Renal pelvis (tissue), 4 donors: Measurements from ENCODE around the gene KXD1. TPM values are rescaled to one million over a fixed set of nuclear protein-coding genes. Genes with fewer than 3 reads are reported as not detected.

Experiments used
- DNase-seq: peaks from one replicate; pipeline ENCODE4 v3.0.0-alpha.2; 2013
- polyA plus RNA-seq, 3 donors: library from polyadenylated mRNA; unstranded; fragments of 120-200 nt; gene quantifications; one replicate each; pipeline ENCODE4 v1.2.1, GENCODE V29; 2013; ENCODE audit not compliant: insufficient read length in 3 of 3

The KXD1 gene
- polyA plus RNA-seq, 3 donors: 60.8 to 70.3 (median 67.5) TPM

DNA sequence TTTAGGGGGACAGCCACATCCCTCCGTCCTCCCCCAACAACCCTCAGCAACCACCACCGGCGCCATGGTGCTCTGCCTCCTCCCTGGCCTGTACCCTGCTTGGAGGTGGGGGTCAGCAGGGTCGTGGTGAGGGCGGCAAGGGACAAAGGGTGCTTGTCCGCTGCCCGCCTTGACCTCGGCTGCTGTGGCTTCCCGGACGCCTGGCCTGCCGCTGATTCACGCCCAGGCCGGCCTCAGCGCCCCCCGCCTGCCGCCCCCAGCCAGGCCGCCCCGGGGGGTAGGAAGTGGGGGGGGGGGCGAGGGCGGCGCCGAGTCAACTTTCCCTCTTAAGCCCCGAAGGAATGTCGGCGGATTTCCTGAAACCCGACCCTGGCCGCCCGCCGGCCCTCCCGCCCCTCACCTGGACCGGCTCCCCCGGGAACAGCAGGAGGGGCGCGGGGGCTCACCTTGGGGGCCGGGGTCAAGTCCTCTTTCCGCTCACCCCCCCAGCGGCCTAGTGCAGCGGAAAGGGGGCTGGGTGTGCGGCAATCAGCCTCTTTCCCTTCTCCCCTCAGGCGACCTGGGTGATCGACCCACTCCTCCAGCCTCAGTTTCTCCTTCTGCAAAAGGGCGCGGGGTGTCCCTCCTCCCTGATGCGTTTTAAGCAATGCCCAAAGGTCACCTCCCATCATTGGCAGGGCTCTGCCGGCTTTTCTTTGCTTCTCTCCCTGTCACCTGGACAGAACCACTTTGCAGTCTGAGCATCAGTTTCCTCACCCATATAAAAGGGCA lies 53.1 kb downstream of the KXD1 start:
- no peak for DNase-seq

DNA sequence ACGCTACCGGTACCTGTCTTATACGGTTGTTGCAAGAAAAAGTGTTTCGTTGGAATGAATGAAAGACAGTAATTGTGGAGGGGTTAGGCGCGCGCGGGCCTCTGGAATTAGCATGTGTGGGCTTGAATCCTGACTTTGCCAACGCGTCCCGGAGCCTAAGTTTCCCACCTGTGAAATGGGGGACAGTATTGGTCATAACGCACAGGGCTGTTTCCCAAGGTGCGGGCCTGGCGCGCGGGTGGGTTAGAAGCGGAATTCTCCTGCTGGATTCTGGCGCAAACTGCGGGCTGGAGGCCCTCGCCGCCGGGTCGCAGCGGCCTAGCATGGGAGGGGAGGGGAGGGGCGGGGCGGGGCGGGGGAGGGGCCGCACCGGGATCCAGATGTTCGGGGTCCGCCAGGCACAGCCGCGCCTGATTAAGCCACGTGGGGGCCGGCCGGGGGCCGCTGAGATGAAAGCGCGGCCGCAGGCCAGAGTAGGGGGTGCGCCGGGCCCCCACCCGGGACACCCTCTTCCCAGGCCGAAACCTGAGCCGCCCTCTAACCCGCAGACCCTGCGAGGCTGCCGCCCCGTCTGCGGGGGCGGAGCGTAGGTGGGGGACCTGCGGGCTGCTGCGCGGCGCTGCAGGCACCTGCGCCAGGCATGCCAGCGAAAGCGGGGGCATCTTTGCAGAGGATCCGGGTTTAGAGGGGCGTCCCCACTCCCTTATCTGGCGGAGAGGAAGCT lies 53.8 kb downstream of the KXD1 start:
- DNase-seq: no peak

DNA sequence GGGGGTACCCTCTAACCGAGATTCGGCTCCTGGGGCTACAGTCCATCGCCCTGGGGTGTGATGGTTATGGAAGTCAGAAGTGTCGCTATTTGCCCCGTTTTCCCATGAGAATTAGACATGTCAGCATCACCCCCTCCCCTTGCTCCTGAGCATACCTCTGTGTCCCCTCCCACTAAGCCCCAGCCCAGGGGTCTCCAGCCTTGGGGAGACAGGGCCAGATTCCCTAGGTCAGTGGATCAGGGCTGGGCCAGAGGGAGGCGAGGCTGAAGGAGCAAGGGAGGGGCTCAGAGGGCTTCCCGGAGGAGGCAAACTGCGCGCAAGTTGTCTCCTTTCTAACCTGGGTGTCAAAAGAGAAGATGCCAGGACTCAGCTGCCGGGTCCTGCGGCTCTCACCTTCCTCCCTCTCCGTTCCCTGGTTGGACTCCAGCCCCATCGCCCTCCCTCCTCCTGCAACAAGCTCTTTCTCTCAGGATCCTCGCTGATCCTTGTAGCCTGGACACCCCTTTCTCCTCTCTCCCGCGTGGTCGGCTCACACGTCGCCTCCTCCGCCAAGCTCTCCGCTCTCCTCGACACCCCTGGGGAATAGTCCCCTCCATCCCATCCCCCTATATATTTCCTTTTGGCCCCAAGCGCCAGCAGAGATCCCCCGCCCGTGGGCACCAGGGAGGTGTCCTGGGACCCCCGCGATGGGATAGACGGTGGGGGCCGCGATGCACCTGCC lies 54.5 kb downstream of the KXD1 start:
- DNase-seq: no peak

DNA sequence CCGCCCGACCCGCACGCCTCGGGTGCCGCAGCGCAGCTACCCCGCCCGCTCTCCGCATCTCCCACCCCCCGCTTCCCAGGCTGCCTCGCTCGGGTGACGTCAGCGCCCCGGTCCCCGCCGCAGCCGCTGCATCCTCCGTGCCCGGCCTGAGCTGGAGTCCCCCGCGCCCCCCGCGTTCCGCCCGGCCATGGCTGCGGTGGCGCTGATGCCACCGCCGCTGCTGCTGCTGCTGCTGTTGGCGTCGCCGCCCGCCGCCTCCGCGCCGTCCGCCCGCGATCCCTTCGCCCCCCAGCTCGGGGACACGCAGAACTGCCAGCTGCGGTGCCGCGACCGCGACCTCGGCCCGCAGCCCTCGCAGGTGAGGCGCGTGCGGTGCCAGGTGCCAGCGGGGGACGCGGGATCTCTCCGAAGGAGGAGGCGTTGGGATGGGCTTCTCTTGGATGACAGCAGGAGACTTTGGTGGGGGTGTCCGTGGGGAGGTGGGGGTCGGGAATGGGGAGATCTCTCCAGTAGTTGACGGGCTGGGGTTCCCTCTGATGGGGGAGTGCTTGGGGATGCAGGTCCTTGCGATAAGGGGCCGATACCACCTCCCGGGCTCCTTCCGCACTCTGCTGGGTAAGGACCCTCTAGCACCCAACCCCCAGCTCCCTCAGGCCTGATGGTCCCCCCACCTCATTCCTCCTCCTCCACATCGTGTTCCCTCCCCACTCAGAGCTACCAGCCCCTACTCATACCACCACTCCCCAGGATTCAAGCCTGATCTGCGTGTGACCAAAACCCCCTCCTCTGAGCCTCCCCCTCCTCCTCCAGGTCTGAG lies 55.3 kb downstream of the KXD1 start, which contains the start of gene TMEM59L:
TMEM59L (plus strand) TSS at position 99 of the 817 bp plus-strand sequence; CDS start at position 188, 89 bp downstream.
- DNase-seq: no peak

DNA sequence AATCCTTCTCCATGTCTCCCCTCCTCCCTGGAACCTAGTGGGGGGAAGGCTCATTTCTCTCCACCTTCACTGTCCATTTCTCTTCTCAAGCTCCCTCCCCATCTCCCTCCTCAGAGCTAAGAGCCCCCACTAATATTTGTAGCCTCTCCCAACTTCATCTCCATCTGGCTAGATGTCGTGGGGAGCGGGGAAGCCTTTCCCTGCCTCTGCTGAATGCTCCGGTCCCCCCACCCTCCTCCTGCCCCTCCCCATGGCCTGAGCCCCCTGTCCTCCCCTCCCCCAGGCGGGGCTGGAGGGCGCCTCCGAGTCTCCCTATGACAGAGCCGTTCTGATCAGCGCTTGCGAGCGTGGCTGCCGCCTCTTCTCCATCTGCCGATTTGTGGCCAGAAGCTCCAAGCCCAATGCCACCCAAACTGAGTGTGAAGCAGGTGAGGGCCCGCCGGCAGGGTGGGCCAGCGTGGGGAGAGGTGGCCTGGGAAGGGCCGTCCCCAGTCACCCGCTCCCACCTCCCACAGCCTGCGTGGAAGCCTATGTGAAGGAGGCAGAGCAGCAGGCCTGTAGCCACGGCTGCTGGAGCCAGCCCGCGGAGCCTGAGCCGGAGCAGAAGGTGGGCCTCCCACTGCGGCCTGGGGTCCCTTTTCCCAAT lies 56.0 kb downstream of the KXD1 start:
- DNase-seq: no peak

DNA sequence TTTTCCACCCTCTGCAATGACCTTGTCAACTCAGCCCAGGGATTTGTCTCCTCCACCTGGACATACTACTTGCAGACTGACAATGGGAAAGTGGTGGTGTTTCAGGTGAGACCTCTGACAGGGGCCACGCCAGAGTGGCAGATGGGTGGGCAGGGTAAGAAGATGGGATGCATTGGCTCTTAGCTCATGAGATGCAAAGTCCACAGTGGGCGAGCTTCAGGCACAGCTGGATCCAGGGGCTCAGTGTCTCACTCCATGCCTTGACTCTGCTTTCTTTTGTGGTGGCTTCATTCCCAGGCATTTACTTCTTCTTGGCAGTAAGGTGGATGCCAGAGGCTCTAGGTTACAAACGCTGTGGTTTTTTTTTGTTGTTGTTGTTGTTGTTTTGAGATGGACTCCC lies 58.4 kb downstream of the KXD1 start:
- DNase-seq: no peak

DNA sequence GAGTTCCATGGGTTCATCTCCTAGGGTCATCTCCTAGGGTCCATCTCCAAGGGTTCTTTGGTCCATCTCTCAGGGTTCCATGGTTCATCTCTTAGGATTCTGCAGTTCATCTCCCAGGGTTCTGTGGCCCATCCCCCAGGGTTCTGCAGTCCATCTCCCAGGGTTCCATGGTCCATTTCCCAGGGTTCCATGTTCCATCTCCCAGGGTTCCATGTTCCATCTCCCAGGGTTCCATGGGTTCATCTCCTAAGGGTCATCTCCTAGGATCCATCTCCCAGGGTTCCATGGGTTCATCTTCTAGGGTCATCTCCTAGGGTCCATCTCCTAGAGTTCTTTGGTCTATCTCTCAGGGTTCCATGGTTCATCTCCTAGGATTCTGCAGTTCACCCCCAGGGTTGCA lies 59.9 kb downstream of the KXD1 start:
- no peak for DNase-seq

DNA sequence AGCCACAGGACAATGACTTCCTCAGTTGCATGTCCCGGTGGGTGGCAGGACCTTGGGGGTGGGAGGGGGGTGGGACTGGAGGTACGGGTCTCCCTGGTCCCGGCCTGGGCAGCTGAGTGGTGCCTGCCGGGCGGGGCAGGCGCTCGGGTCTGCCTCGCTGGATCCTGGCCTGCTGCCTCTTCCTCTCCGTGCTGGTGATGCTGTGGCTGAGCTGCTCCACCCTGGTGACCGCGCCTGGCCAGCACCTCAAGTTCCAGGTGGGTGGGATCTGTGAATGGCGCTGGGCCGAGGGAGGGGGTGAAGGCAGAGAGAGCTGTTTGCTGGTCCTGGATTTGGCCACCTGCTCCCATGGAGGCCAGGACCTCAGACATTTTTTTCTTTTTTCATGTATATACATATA lies 60.6 kb downstream of the KXD1 start:
- no peak for DNase-seq

Other genes with a start within 250 kb of the KXD1 start
- gene LSM4, start 234.8 kb upstream of the KXD1 start, polyA plus RNA-seq: 100 to 1,000 TPM; 102 to 129 (median 114) TPM
- gene PGPEP1, start 217.3 kb upstream of the KXD1 start, polyA plus RNA-seq: 10 to 100 TPM; 21.3 to 33.2 (median 32.1) TPM
- gene GDF15, start 171.7 kb upstream of the KXD1 start, polyA plus RNA-seq: 1 to 10 TPM; 4.5 to 6.9 (median 6.0) TPM
- gene LRRC25, start 160.2 kb upstream of the KXD1 start, polyA plus RNA-seq: 1 to 10 TPM in 1 of 3 donors, under 1 TPM in 2; 0.87 to 1.2 (median 0.98) TPM
- 100 to 1,000 TPM in 2 of 3 donors, 10 to 100 TPM in 1; 99.9 to 117 (median 117) TPM for gene SSBP4, start 138.5 kb upstream of the KXD1 start, polyA plus RNA-seq
- gene ISYNA1, start 119.7 kb upstream of the KXD1 start, polyA plus RNA-seq: 100 to 1,000 TPM; 115 to 147 (median 133) TPM
- gene ELL, start 35.8 kb upstream of the KXD1 start, polyA plus RNA-seq: 10 to 100 TPM in 2 of 3 donors, 1 to 10 TPM in 1; 9.9 to 12.2 (median 12.0) TPM
- gene FKBP8, start 14.3 kb upstream of the KXD1 start, polyA plus RNA-seq: 100 to 1,000 TPM; 178 to 222 (median 219) TPM
- gene UBA52, start 14.0 kb downstream of the KXD1 start, polyA plus RNA-seq: 100 to 1,000 TPM; 738 to 924 (median 787) TPM
- gene REX1BD, start 30.9 kb downstream of the KXD1 start, polyA plus RNA-seq: 10 to 100 TPM; 33.3 to 51.5 (median 41.9) TPM
- 1 to 10 TPM; 4.5 to 4.8 (median 4.7) TPM for gene CRLF1, start 48.9 kb downstream of the KXD1 start, polyA plus RNA-seq
- gene TMEM59L, start 55.0 kb downstream of the KXD1 start, polyA plus RNA-seq: 1 to 10 TPM; 1.8 to 3.5 (median 3.3) TPM
- gene KLHL26, start 79.2 kb downstream of the KXD1 start, polyA plus RNA-seq: 10 to 100 TPM in 1 of 3 donors, 1 to 10 TPM in 2; 7.6 to 11.0 (median 8.7) TPM
- 10 to 100 TPM; 23.2 to 30.1 (median 23.7) TPM for gene CRTC1, start 125.8 kb downstream of the KXD1 start, polyA plus RNA-seq
- gene COMP, start 233.4 kb downstream of the KXD1 start, polyA plus RNA-seq: under 1 TPM; 0.10 to 0.56 (median 0.22) TPM